Stimulated activated CD4-positive, alpha-beta T cell treated with anti-CD3 and anti-CD28 coated beads, Interleukin-15, amount 100 ng/mL, for 1 hour (primary cell): ENCODE results near the gene PAGE2B.
"Not testable (repeated sequence)": the region's sequence is repeated elsewhere in the genome, so short reads cannot be mapped to it uniquely, and the experiment has no call there.

Experiments
- DNase-seq, 2 donors: peaks; one replicate each; pipeline ENCODE4 v3.0.0-alpha.2; 2020; ENCODE audit warnings: low read depth in 1 of 2, low spot score in 1 of 2

Gene PAGE2B

GRCh38 chrX:55107911-55108310, 33.1 kb downstream of the PAGE2B start:
- DNase-seq: no peak

- no peak for DNase-seq
Measured at GRCh38 chrX:55109306-55109705, 34.5 kb downstream of the PAGE2B start.

GRCh38 chrX:55111578-55112254, 36.9 kb downstream of the PAGE2B start:
- DNase-seq: no peak

GRCh38 chrX:55116589-55116988, 41.8 kb downstream of the PAGE2B start:
- DNase-seq: not testable (repeated sequence)

GRCh38 chrX:55118574-55118973, 43.7 kb downstream of the PAGE2B start:
- no peak for DNase-seq

GRCh38 chrX:55119271-55119670, 44.4 kb downstream of the PAGE2B start:
- DNase-seq: no peak

- no peak for DNase-seq
Measured at GRCh38 chrX:55119712-55120111, 44.9 kb downstream of the PAGE2B start.

- DNase-seq: no peak
Measured at GRCh38 chrX:55120761-55121358, 46.0 kb downstream of the PAGE2B start.

- DNase-seq: no peak
Measured at GRCh38 chrX:55123900-55124299, 49.1 kb downstream of the PAGE2B start.

GRCh38 chrX:55127692-55128091, 52.9 kb downstream of the PAGE2B start:
- DNase-seq: no peak
